ENCODE results near the gene SEC16A. TPM values are rescaled to one million over a fixed set of nuclear protein-coding genes. Genes with fewer than 3 reads are reported as not detected.
A peak's percentile ranks its signal among the peaks of the same experiment; 100 is the strongest.

Gene SEC16A
- total RNA-seq, 1 donor from 2014 or later, result 23.4 TPM

- no peaks in the 10 kb centered on the region for H3K9me3 ChIP-seq (replicated peaks)
- H3K4me1 ChIP-seq, result peaks cover 42% of the 10 kb centered on the region
- H3K36me3 ChIP-seq, result peaks cover 82% of the 10 kb centered on the region
- DNase-seq, result no peak
- no peak overlapping the region for H3K27ac ChIP-seq (replicated peaks)
- no peak for TF ChIP-seq CTCF (IDR thresholded peaks at IDR 0.05; ENCODE audit: borderline replicate concordance)
- no peaks in the 10 kb centered on the region for H3K27me3 ChIP-seq (ENCODE audit: low read depth)
- intact Hi-C loops (cut with micrococcal nuclease), result no loop called here
- no peak overlapping the region for H3K4me3 ChIP-seq
Observed at GRCh38 chr9:136515276-136515675, 32.4 kb upstream of the SEC16A start.

- Histone ChIP-seq H3K27me3 (ENCODE audit: low read depth) (no peaks in the 10 kb centered on the region), H3K4me1 (peaks cover 53% of the 10 kb centered on the region), H3K4me3 (no peak overlapping the region), H3K27ac (replicated peaks) (peak overlapping the region; percentile 93), H3K9me3 (replicated peaks) (no peaks in the 10 kb centered on the region), H3K36me3 (peaks cover 85% of the 10 kb centered on the region)
- no peak for DNase-seq
- intact Hi-C loops (cut with micrococcal nuclease), result no loop called here
- no peak for TF ChIP-seq CTCF (IDR thresholded peaks at IDR 0.05; ENCODE audit: borderline replicate concordance)
Observed at GRCh38 chr9:136514022-136514714, 31.3 kb upstream of the SEC16A start.

- TF ChIP-seq CTCF (IDR thresholded peaks at IDR 0.05; ENCODE audit: borderline replicate concordance), result no peak
- Histone ChIP-seq H3K36me3 (peaks cover 85% of the 10 kb centered on the region), H3K9me3 (replicated peaks) (no peaks in the 10 kb centered on the region), H3K27ac (replicated peaks) (peak overlapping the region; percentile 93), H3K4me3 (no peak overlapping the region), H3K4me1 (peaks cover 59% of the 10 kb centered on the region), H3K27me3 (ENCODE audit: low read depth) (no peaks in the 10 kb centered on the region)
- DNase-seq, result no peak
- intact Hi-C loops (cut with micrococcal nuclease), result no loop called here
Observed at GRCh38 chr9:136513191-136513590, 30.4 kb upstream of the SEC16A start.

GRCh38 chr9:136512651-136513071, 29.8 kb upstream of the SEC16A start:
- peaks cover 85% of the 10 kb centered on the region for H3K36me3 ChIP-seq
- H3K9me3 ChIP-seq (replicated peaks), result no peaks in the 10 kb centered on the region
- H3K27me3 ChIP-seq (ENCODE audit: low read depth), result no peaks in the 10 kb centered on the region
- no peak for TF ChIP-seq CTCF (IDR thresholded peaks at IDR 0.05; ENCODE audit: borderline replicate concordance)
- H3K4me1 ChIP-seq, result peaks cover 59% of the 10 kb centered on the region
- peak overlapping the region; percentile 93 for H3K27ac ChIP-seq (replicated peaks)
- peak overlapping the region; percentile 51 for H3K4me3 ChIP-seq
- intact Hi-C loops (cut with micrococcal nuclease), result no loop called here
- peak; percentile 45 for DNase-seq

- Histone ChIP-seq H3K27me3 (ENCODE audit: low read depth) (no peaks in the 10 kb centered on the region), H3K4me3 (peak overlapping the region; percentile 51), H3K36me3 (peaks cover 85% of the 10 kb centered on the region), H3K27ac (replicated peaks) (peak overlapping the region; percentile 93), H3K9me3 (replicated peaks) (no peaks in the 10 kb centered on the region), H3K4me1 (peaks cover 59% of the 10 kb centered on the region)
- TF ChIP-seq CTCF (IDR thresholded peaks at IDR 0.05; ENCODE audit: borderline replicate concordance), result no peak
- intact Hi-C loops (cut with micrococcal nuclease), result no loop called here
- DNase-seq, result peak; percentile 84
Observed at GRCh38 chr9:136511670-136512592, 29.1 kb upstream of the SEC16A start.

All from left ventricle myocardium inferior (tissue), 1 donor.